ENCODE measurements around the gene MMAB. TPM values are rescaled to one million over a fixed set of nuclear protein-coding genes. Genes with fewer than 3 reads are reported as not detected.

Gene MMAB
- total and polyA plus RNA-seq, 2 of the 13 experiments (the other 11 are each of a cell fraction or from before 2014, with no cell fraction given), result 26.1 to 77.3 TPM

GRCh38 chr12:109586385-109587296, 13.3 kb upstream of the MMAB start (continued):
- TF ChIP-seq HOXA3 (CRISPR knock-in tag; IDR thresholded peaks at IDR 0.05) (peak; percentile 59; the same call in 1 of the 2 replicates), SALL1 (CRISPR knock-in tag; IDR thresholded peaks at IDR 0.05) (peak; percentile 37), MAFK (conservative IDR thresholded peaks at IDR 0.05 in 1 of 2, IDR thresholded peaks at IDR 0.05 in 1 of 2; ENCODE audit: low read length in 2 of 2) (peak; percentile 27 to 56), ETV5 (CRISPR knock-in tag; IDR thresholded peaks at IDR 0.05; ENCODE audit: borderline replicate concordance) (peak; percentile 86), ZBTB33 (CRISPR knock-in tag; IDR thresholded peaks at IDR 0.05) (peak; percentile 98), YEATS2 (CRISPR knock-in tag; IDR thresholded peaks at IDR 0.05; ENCODE audit: borderline replicate concordance) (0 out of 2 replicates have a peak, but pooled peaks have one; percentile 4), PATZ1 (CRISPR knock-in tag; IDR thresholded peaks at IDR 0.05) (peak; percentile 50), POGK (CRISPR knock-in tag; conservative IDR thresholded peaks at IDR 0.05) (no peak), ZNF281 (CRISPR knock-in tag; IDR thresholded peaks at IDR 0.05; ENCODE audit: borderline replicate concordance) (peak; percentile 78; the same call in 1 of the 2 replicates), SIN3A (IDR thresholded peaks at IDR 0.05; ENCODE audit: borderline replicate concordance, low read depth, low read length) (0 out of 2 replicates have a peak, but pooled peaks have one; percentile 32), CHD4 (IDR thresholded peaks at IDR 0.05; ENCODE audit: borderline replicate concordance, low read length) (peak; percentile 70)
- TF ChIP-seq, protein P1, sequence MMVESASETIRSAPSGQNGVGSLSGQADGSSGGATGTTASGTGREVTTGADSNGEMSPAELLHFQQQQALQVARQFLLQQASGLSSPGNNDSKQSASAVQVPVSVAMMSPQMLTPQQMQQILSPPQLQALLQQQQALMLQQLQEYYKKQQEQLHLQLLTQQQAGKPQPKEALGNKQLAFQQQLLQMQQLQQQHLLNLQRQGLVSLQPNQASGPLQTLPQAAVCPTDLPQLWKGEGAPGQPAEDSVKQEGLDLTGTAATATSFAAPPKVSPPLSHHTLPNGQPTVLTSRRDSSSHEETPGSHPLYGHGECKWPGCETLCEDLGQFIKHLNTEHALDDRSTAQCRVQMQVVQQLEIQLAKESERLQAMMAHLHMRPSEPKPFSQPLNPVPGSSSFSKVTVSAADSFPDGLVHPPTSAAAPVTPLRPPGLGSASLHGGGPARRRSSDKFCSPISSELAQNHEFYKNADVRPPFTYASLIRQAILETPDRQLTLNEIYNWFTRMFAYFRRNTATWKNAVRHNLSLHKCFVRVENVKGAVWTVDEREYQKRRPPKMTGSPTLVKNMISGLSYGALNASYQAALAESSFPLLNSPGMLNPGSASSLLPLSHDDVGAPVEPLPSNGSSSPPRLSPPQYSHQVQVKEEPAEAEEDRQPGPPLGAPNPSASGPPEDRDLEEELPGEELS (CRISPR knock-in tag; IDR thresholded peaks at IDR 0.05), result peak; percentile 53; the same call in 1 of the 2 replicates
- TF ChIP-seq, protein P2, sequence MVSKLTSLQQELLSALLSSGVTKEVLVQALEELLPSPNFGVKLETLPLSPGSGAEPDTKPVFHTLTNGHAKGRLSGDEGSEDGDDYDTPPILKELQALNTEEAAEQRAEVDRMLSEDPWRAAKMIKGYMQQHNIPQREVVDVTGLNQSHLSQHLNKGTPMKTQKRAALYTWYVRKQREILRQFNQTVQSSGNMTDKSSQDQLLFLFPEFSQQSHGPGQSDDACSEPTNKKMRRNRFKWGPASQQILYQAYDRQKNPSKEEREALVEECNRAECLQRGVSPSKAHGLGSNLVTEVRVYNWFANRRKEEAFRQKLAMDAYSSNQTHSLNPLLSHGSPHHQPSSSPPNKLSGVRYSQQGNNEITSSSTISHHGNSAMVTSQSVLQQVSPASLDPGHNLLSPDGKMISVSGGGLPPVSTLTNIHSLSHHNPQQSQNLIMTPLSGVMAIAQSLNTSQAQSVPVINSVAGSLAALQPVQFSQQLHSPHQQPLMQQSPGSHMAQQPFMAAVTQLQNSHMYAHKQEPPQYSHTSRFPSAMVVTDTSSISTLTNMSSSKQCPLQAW (CRISPR knock-in tag; IDR thresholded peaks at IDR 0.05), result peak; percentile 41; the same call in 1 of the 2 replicates

Measured in HepG2 (cell line).